Neutrophil (primary cell): Measurements from ENCODE around the gene MRPL58.

Source experiments
- H3K27ac ChIP-seq: fragments of 200-600 bp; sonication (generic); 2 replicates; pipeline ENCODE4 v1.5.1; 2016; ENCODE audit warnings: mild to moderate bottlenecking, moderate library complexity
- H3K27me3 ChIP-seq: fragments of 200-600 bp; sonication (generic); 2 replicates; pipeline ENCODE4 v1.6.0; 2016; ENCODE audit warnings: mild to moderate bottlenecking
- H3K36me3 ChIP-seq: fragments of 200-600 bp; sonication (generic); 2 replicates; pipeline ENCODE4 v1.5.1; 2017
- H3K4me1 ChIP-seq, 2 experiments: fragments of 200-600 bp in 1 of 2; sonication (generic) in 1 of 2; 1 replicate in 1 of 2; 2 replicates in 1 of 2; pipeline versions ENCODE4 v1.5.1 to v1.6.1; 2013 to 2016; ENCODE audit warnings: low read depth in 1 of 2, low read length in 1 of 2, mild to moderate bottlenecking in 1 of 2, moderate library complexity in 1 of 2; ENCODE audit not compliant: control insufficient read depth in 1 of 2, insufficient read depth in 1 of 2
- H3K4me3 ChIP-seq, 2 experiments: fragments of 200-600 bp in 1 of 2; sonication (generic) in 1 of 2; 1 replicate in 1 of 2; 2 replicates in 1 of 2; pipeline ENCODE4 v1.5.1; 2013 to 2016; ENCODE audit warnings: low read depth in 1 of 2, low read length in 1 of 2, mild to moderate bottlenecking in 1 of 2, moderate library complexity in 1 of 2
- H3K9me3 ChIP-seq: fragments of 200-600 bp; sonication (generic); 2 replicates; pipeline ENCODE4 v1.5.1; 2016
- CTCF ChIP-seq: fragments of 200-600 bp; sonication (generic); IDR thresholded peaks from 2 replicates; pipeline ENCODE4 v1.5.1; 2016; ENCODE audit warnings: antibody characterized with exemption

Gene MRPL58

GRCh38 chr17:74970395-74970794 is 42.1 kb upstream of the MRPL58 start:
- Histone ChIP-seq H3K4me1 (peaks cover 3 to 15% of the 10 kb centered on the region in 2 experiments), H3K4me3 (no peak overlapping the region), H3K27ac (no peak overlapping the region), H3K9me3 (no peaks in the 10 kb centered on the region), H3K36me3 (no peaks in the 10 kb centered on the region), H3K27me3 (peaks cover 66% of the 10 kb centered on the region)
- TF ChIP-seq CTCF: no peak

- TF ChIP-seq CTCF: no peak
- H3K9me3 ChIP-seq: no peaks in the 10 kb centered on the region
Observed at GRCh38 chr17:74971069-74971841, 41.2 kb upstream of the MRPL58 start.

GRCh38 chr17:74971842-74972106 is 40.7 kb upstream of the MRPL58 start:
- peaks cover 74% of the 10 kb centered on the region for H3K27me3 ChIP-seq
- H3K4me1 ChIP-seq: peaks cover 3 to 15% of the 10 kb centered on the region in 2 experiments
- H3K27ac ChIP-seq: no peak overlapping the region
- H3K9me3 ChIP-seq: no peaks in the 10 kb centered on the region
- TF ChIP-seq CTCF: no peak
- H3K36me3 ChIP-seq: no peaks in the 10 kb centered on the region
- peak overlapping the region in 1 of 2 experiments; percentile 56 for H3K4me3 ChIP-seq

More at GRCh38 chr17:74971069-74971841, 41.2 kb upstream of the MRPL58 start:
- H3K4me1 ChIP-seq: peaks cover 3 to 15% of the 10 kb centered on the region in 2 experiments
- H3K4me3 ChIP-seq: no peak overlapping the region
- H3K36me3 ChIP-seq: no peaks in the 10 kb centered on the region
- H3K27me3 ChIP-seq: peaks cover 73% of the 10 kb centered on the region
- no peak overlapping the region for H3K27ac ChIP-seq

GRCh38 chr17:74972107-74972972 is 40.1 kb upstream of the MRPL58 start, which contains the start of gene HID1:
Gene HID1 (minus strand): TSS chr17:74972759. CDS start chr17:74972656, 103 bp downstream.
- Histone ChIP-seq H3K36me3 (no peaks in the 10 kb centered on the region), H3K4me3 (peak within 1 kb of the TSS; percentile 20 to 56), H3K27me3 (peaks cover 77% of the 10 kb centered on the region), H3K4me1 (peaks cover 3 to 15% of the 10 kb centered on the region in 2 experiments), H3K9me3 (no peaks in the 10 kb centered on the region), H3K27ac (no peak within 1 kb of the TSS)
- no peak for TF ChIP-seq CTCF

GRCh38 chr17:74972973-74973328 is 39.5 kb upstream of the MRPL58 start:
- no peaks in the 10 kb centered on the region for H3K36me3 ChIP-seq
- peaks cover 83% of the 10 kb centered on the region for H3K27me3 ChIP-seq
- no peaks in the 10 kb centered on the region for H3K9me3 ChIP-seq
- peak overlapping the region in 1 of 2 experiments; percentile 56 for H3K4me3 ChIP-seq
- no peak for TF ChIP-seq CTCF
- peaks cover 3 to 15% of the 10 kb centered on the region in 2 experiments for H3K4me1 ChIP-seq
- no peak overlapping the region for H3K27ac ChIP-seq
